GDM1 (cell line): ENCODE results near the gene DCXR.
A peak's percentile ranks its signal among the peaks of the same experiment; 100 is the strongest.

Experiments used
- DNase-seq: peaks from one replicate; lab custom pipeline; 2025; lab: John Stamatoyannopoulos, UW

Gene DCXR

DNA sequence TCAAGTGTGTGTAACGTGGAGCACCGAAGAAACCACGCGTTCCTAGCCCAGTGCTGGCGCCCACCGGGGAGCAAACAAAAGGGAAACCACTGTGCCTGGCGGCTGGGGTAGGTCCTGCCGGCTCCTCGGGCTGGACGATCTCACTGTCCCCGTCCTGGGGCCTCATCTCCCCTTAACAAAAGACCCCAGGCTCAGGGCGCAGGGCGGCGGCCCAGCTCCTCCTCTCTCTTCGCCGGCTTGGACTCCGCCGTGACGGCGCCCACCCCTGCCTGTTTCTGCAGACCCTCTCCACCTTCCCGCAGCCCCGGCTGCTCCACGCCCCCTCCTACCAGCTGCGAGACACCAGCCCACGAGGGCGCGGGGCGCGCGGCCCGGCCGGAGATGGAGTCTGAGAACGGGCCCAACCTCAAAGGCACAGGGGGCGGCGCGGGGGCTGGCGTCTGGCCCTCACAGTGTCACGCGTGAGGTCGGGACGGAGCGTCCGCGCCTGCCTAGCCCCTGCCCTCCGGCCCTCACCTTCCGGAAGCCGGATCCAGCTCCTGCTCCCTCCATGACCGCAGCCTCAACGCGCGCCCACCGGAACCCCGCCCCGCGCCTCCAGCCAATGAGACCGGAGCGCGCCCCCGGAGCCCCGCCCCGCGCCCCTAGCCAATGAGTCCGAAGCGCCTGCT lies 15.1 kb downstream of the DCXR start, which contains the start of gene CENPX:
Gene CENPX, minus strand, starts transcription at position 569 of the 671 bp plus-strand sequence. Its CDS starts 17 bp downstream, at position 552.
- DNase-seq = no peak

- no peak for DNase-seq
Observed at GRCh38 chr17:82021900-82022309, 15.6 kb downstream of the DCXR start.

DNA sequence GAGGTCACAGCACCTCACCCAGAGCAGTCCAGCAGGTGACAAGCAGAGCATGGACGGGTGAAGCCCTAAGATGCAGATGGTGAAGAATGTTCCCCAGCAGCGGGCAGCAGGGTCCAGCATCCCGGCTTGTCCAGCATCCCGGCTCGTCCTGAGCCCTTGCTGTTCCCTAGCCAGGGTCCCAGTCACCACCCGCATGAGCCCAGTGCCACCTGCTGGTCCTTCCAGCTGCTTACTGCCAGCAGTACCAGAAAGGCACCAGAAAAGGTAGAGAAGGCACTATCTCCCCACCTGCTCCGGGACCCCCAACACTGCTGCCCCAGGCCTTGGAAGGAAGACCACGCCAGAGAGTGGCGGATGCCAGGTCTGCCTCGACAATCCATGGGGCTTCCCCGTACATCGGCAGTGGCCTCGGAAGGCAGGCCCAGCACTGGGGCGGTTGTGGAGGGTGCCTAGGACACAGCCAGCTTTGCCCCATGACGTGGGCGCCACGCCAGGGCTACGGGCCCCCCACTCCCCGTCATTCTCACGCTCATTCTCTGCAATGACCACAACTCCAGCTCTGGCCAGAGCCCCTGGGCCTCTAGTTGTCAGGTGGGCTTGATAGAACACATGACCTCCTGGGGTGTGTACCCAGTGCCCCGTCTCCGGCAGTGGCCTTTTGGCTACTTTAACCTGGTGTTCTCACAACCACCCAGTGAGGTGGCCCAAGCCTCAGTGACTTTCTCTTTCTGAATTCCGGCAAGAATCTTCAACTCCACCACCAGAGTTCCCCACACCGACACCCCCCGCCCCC lies 16.2 kb downstream of the DCXR start:
- peak; percentile 33 for DNase-seq

GRCh38 chr17:82020572-82021106 lies 16.9 kb downstream of the DCXR start:
- DNase-seq = no peak

GRCh38 chr17:82019690-82020571 lies 17.6 kb downstream of the DCXR start:
- peak; percentile 45 for DNase-seq

- DNase-seq = no peak
Observed at GRCh38 chr17:82018989-82019689, 18.4 kb downstream of the DCXR start.

DNA sequence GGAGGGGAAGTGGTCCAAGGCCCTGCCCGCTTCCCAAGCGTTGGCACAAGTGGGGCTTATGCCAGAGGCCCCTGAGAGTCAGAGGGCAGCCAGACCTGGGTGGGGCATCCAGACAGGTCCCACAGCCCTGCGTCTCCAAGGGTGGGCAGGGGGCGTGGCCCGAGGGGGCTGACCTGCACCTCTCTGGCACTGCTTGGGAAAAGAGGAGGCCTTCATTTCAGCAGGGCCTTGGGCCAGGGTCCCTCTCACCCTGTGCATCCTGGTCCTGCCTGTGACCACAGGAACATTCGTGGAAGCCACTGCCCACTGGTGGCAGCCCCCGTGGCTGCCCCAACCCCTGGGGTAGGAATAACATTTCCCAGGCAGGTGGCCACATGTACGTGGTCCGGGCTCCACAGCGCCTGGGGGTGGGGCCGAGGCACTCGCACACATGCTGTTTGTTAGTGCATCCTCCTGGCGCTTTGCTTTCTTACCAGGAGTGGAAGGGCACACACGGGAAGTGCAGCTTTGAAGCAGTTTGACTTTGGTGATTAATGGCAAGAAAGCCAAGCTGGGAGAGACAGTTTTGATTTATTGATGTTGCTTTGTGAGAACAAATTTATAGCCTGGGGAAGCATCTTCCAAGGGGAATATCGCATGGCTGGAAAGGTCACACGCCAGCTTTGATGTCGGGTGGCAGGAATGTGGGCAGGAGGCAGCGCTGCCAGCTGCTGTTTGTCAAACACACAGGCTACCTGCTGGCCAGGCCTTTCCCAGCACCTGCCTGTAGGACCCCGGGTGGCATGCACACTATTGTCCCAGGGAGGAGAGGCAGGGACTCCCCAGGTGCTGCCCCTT lies 19.1 kb downstream of the DCXR start:
- no peak for DNase-seq

GRCh38 chr17:82017612-82018151 lies 19.8 kb downstream of the DCXR start:
- no peak for DNase-seq

DNA sequence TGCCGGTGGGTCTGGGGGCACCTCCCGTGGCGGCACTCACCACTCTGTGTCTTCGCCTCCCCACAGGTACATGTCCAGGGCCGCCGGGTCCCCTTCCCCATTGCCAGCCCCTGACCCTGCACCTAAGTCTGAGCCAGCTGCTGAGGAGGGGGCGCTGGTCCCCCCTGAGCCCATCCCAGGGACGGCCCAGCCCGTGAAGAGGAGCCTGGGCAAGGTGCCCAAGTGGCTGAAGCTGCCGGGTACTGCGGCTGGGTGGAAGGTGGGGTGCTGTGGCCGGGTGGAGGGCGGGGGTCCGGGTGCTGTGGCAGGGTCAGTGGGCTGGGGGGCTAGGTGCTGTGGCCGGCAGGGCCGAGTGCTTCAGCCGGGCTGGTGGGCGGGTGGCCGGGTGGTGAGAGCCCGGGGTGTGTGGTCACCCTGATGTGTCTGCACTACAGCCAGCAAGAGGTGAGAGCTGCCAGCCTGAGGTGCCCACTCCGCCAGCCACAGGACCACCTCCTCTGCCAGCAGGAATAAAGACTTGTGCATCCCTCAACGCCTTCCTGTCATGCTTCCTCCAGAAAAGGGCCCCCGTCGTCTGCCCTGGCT lies 20.5 kb downstream of the DCXR start:
- DNase-seq = no peak

- DNase-seq = no peak
Observed at GRCh38 chr17:82016061-82016874, 21.2 kb downstream of the DCXR start.

DNA sequence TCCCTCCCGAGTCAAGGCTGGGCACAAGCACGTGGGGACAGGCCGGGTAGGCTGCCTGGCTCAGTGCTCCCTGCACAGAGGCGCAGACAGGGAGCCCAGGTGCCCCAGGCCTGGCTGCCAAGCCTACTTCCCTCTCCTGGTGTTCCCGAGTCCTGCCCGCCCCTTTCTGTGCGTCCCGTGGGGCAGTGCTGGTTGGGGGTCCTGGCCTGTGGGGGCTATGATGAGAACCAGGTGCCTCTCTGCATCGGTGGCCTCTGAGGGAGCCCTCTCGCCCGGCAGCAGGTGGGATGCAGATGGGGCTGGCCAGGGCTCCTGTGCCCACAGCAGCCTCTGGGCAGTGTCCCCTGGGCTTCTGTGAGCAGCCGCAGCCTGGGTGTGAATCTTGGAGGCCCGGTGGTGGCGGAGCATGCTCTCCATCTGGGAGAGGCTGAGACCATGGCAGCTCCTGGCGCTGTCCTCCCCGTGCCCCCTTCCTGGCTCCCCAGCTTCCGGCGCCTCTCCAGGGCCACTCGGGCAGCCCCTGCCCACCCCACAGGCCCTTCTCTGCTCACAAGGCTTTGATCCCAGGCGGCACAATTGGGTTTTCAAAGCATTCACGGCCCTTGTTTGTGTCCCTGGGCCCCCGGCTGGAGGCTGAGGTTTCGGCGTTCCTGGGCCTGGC lies 22.1 kb downstream of the DCXR start:
- DNase-seq = no peak

DNA sequence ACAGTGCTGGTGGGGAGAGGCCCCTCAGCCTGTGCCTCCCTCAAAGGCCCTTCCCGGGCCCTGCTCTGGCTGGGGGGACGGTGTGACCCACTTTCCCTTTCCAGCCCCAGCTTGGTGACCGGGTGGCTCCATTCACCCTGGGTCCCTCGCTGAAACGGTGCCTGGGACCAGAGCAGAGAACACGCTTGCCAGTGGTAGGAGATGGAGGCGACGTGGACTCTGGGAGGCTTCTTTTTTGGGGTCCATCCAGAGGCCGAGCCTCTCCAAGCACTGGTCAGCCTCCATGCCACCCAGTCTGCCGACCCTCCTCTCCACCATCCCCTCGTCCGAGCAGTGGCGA lies 22.6 kb downstream of the DCXR start:
- DNase-seq = no peak

GRCh38 chr17:82014432-82014831 lies 23.1 kb downstream of the DCXR start:
- DNase-seq = no peak

GRCh38 chr17:82013772-82014321 lies 23.6 kb downstream of the DCXR start:
- no peak for DNase-seq

- no peak for DNase-seq
Observed at GRCh38 chr17:82013341-82013740, 24.2 kb downstream of the DCXR start.

GRCh38 chr17:82012640-82013295 lies 24.7 kb downstream of the DCXR start:
- DNase-seq = no peak

DNA sequence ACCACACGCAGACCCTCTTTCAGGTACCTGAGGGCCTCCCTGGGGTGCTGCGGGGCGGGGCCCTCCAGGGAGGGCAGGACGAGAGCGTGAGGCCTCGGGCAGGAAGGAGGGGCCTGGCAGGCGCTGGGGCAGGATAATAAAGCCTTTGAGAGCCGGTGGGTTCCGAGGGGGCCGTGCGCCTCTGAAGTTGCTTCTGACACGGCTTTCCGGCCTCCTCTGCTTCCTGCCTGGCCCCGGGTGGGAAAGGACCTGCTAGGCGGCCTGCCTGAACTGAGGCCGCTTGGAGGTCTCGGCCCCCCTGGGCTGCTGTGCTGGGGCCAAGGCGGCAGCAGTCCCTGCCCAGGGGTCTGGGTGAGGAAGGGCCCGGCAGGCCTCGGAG lies 25.2 kb downstream of the DCXR start:
- no peak for DNase-seq
